HG03378 (cell line): ENCODE measurements around the gene CSDE1.

Source experiments
- ATAC-seq: cut with Tn5 transposase; IDR thresholded peaks from one replicate; pipeline ENCODE4 v1.9.1; 2021; ENCODE audit warnings: mild to moderate bottlenecking, moderate library complexity; ENCODE audit not compliant: unreplicated experiment

Gene CSDE1

DNA sequence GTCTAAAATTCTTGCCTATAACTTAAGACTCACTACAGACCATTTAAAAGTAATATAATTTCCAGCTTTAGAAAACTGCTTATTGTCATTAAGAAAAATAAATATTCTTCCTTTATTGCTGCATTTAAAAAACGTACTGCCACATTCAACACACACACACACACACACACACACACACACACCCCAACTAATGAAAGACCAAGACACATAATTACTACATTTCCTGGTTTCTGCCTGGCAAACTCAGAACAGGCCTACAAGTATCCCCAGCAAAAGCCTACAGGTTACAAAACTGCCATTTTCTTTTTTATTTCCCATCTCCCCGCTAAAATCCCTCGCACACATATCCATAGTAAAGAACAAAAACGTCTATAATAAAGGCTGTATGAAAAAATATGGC, 89.4 kb downstream of the CSDE1 start:
- no peak for ATAC-seq

DNA sequence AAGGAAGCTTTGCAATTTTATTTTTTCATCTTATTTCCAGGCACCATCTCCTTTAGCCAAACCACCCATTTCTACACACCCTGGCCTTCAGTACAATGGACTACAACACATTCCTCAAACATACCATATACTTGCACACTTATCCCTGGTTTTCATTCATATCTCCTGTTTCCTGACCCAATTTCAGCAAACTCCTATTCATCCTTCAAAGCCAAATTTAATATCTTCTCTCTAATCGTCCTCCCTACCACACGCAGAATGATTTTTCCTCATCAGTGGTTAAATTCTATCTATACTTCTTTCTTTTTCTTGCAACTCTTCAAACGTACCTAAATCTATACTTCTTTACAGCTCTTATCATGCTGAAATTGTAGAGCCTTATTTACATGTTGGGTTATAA, 90.8 kb downstream of the CSDE1 start:
- no peak for ATAC-seq
